ENCODE measurements around the gene ABCA5.
"Not testable (repeated sequence)": the region's sequence is repeated elsewhere in the genome, so short reads cannot be mapped to it uniquely, and the experiment has no call there.

The ABCA5 gene

GRCh38 chr17:69335058-69335457 is 8.1 kb upstream of the ABCA5 start:
- no peak for DNase-seq (ENCODE audit: low read depth)
- H3K4me3 ChIP-seq (ENCODE audit: low read depth, low read length), result no peak overlapping the region

- DNase-seq (ENCODE audit: low read depth), result no peak
- no peak overlapping the region for H3K4me3 ChIP-seq (ENCODE audit: low read depth, low read length)
Observed at GRCh38 chr17:69333561-69333960, 6.6 kb upstream of the ABCA5 start.

GRCh38 chr17:69331756-69332155 is 4.8 kb upstream of the ABCA5 start:
- H3K4me3 ChIP-seq (ENCODE audit: low read depth, low read length), result no peak overlapping the region
- DNase-seq (ENCODE audit: low read depth), result no peak

- DNase-seq (ENCODE audit: low read depth), result no peak
- H3K4me3 ChIP-seq (ENCODE audit: low read depth, low read length), result peak overlapping the region; percentile 74
Observed at GRCh38 chr17:69326377-69327059, 415 bp downstream of the ABCA5 start.

GRCh38 chr17:69325518-69326376 is 1.2 kb downstream of the ABCA5 start:
- no peak for DNase-seq (ENCODE audit: low read depth)
- peak overlapping the region; percentile 74 for H3K4me3 ChIP-seq (ENCODE audit: low read depth, low read length)

- DNase-seq (ENCODE audit: low read depth), result no peak
- H3K4me3 ChIP-seq (ENCODE audit: low read depth, low read length), result no peak overlapping the region
Observed at GRCh38 chr17:69323806-69324205, 3.1 kb downstream of the ABCA5 start.

- DNase-seq (ENCODE audit: low read depth), result no peak
- no peak overlapping the region for H3K4me3 ChIP-seq (ENCODE audit: low read depth, low read length)
Observed at GRCh38 chr17:69320908-69321238, 6.1 kb downstream of the ABCA5 start.

GRCh38 chr17:69320210-69320907 is 6.6 kb downstream of the ABCA5 start:
- no peak overlapping the region for H3K4me3 ChIP-seq (ENCODE audit: low read depth, low read length)

GRCh38 chr17:69317625-69318024 is 9.3 kb downstream of the ABCA5 start:
- no peak for DNase-seq (ENCODE audit: low read depth)
- no peak overlapping the region for H3K4me3 ChIP-seq (ENCODE audit: low read depth, low read length)

More at GRCh38 chr17:69320210-69320907, 6.6 kb downstream of the ABCA5 start:
- no peak for DNase-seq (ENCODE audit: low read depth)

- H3K4me3 ChIP-seq (ENCODE audit: low read depth, low read length), result no peak overlapping the region
- no peak for DNase-seq (ENCODE audit: low read depth)
Observed at GRCh38 chr17:69314246-69315065, 12.5 kb downstream of the ABCA5 start.

- no peak overlapping the region for H3K4me3 ChIP-seq (ENCODE audit: low read depth, low read length)
- DNase-seq (ENCODE audit: low read depth), result no peak
Observed at GRCh38 chr17:69305177-69305576, 21.8 kb downstream of the ABCA5 start.

GRCh38 chr17:69302682-69303081 is 24.3 kb downstream of the ABCA5 start:
- H3K4me3 ChIP-seq (ENCODE audit: low read depth, low read length), result no peak overlapping the region
- DNase-seq (ENCODE audit: low read depth), result no peak

GRCh38 chr17:69300222-69300621 is 26.7 kb downstream of the ABCA5 start:
- no peak overlapping the region for H3K4me3 ChIP-seq (ENCODE audit: low read depth, low read length)
- DNase-seq (ENCODE audit: low read depth), result no peak

- not testable (repeated sequence) for DNase-seq (ENCODE audit: low read depth); H3K4me3 ChIP-seq (ENCODE audit: low read depth, low read length)
Observed at GRCh38 chr17:69298120-69298722, 28.7 kb downstream of the ABCA5 start.

- H3K4me3 ChIP-seq (ENCODE audit: low read depth, low read length), result no peak overlapping the region
- no peak for DNase-seq (ENCODE audit: low read depth)
Observed at GRCh38 chr17:69287168-69287567, 39.8 kb downstream of the ABCA5 start.

- H3K4me3 ChIP-seq (ENCODE audit: low read depth, low read length), result no peak overlapping the region
- no peak for DNase-seq (ENCODE audit: low read depth)
Observed at GRCh38 chr17:69286257-69286656, 40.7 kb downstream of the ABCA5 start.

GRCh38 chr17:69284646-69285045 is 42.3 kb downstream of the ABCA5 start:
- no peak overlapping the region for H3K4me3 ChIP-seq (ENCODE audit: low read depth, low read length)
- DNase-seq (ENCODE audit: low read depth), result no peak

- H3K4me3 ChIP-seq (ENCODE audit: low read depth, low read length), result no peak overlapping the region
- no peak for DNase-seq (ENCODE audit: low read depth)
Observed at GRCh38 chr17:69282002-69282401, 44.9 kb downstream of the ABCA5 start.

- not testable (repeated sequence) for H3K4me3 ChIP-seq (ENCODE audit: low read depth, low read length); DNase-seq (ENCODE audit: low read depth)
Observed at GRCh38 chr17:69276279-69276678, 50.7 kb downstream of the ABCA5 start.

All from skeletal muscle cell (primary cell).